ENCODE results near the gene KIF7.

The KIF7 gene

GRCh38 chr15:89654301-89654761 is 936 bp downstream of the KIF7 start:
- Histone ChIP-seq H3F3A (ENCODE audit: insufficient read depth, low read length) (no peaks in the 10 kb centered on the region), H3K27ac (ENCODE audit: low read depth, low read length, poor library complexity, severe bottlenecking) (no peak overlapping the region), H3K9me3 (ENCODE audit: low read length) (no peaks in the 10 kb centered on the region), H3K9ac (ENCODE audit: low read length) (no peak overlapping the region), H3K36me3 (ENCODE audit: insufficient read depth, low read length) (no peaks in the 10 kb centered on the region), H3K79me2 (ENCODE audit: insufficient read depth, low read length) (no peaks in the 10 kb centered on the region), H4K20me1 (ENCODE audit: insufficient read depth, low read length) (no peaks in the 10 kb centered on the region), H3K27me3 (ENCODE audit: insufficient read depth, low read length) (no peaks in the 10 kb centered on the region), H3K4me3 (ENCODE audit: low read depth, low read length, poor library complexity, severe bottlenecking) (no peak overlapping the region), H3K4me1 (ENCODE audit: insufficient read depth, low read length, severe bottlenecking) (no peaks in the 10 kb centered on the region), H3K9me2 (ENCODE audit: low read depth, low read length) (no peaks in the 10 kb centered on the region), H3K4me2 (ENCODE audit: low read length) (no peak overlapping the region; the same call in 1 of the 2 replicates), H2AFZ (ENCODE audit: low read length) (no peak overlapping the region)
- TF ChIP-seq EZH2 (IDR thresholded peaks at IDR 0.05; ENCODE audit: borderline replicate concordance, low read length) (no peak), CTCF (IDR thresholded peaks at IDR 0.05; ENCODE audit: low read length) (no peak)

GRCh38 chr15:89653578-89653977 is 1.7 kb downstream of the KIF7 start:
- Histone ChIP-seq H3F3A (ENCODE audit: insufficient read depth, low read length) (no peaks in the 10 kb centered on the region), H3K4me2 (ENCODE audit: low read length) (no peak overlapping the region), H3K36me3 (ENCODE audit: insufficient read depth, low read length) (no peaks in the 10 kb centered on the region), H3K4me1 (ENCODE audit: insufficient read depth, low read length, severe bottlenecking) (no peaks in the 10 kb centered on the region), H4K20me1 (ENCODE audit: insufficient read depth, low read length) (no peaks in the 10 kb centered on the region), H3K79me2 (ENCODE audit: insufficient read depth, low read length) (no peaks in the 10 kb centered on the region), H3K4me3 (ENCODE audit: low read depth, low read length, poor library complexity, severe bottlenecking) (no peak overlapping the region), H3K27me3 (ENCODE audit: insufficient read depth, low read length) (no peaks in the 10 kb centered on the region), H3K9me2 (ENCODE audit: low read depth, low read length) (no peaks in the 10 kb centered on the region), H2AFZ (ENCODE audit: low read length) (no peak overlapping the region), H3K27ac (ENCODE audit: low read depth, low read length, poor library complexity, severe bottlenecking) (no peak overlapping the region), H3K9me3 (ENCODE audit: low read length) (no peaks in the 10 kb centered on the region), H3K9ac (ENCODE audit: low read length) (no peak overlapping the region)
- TF ChIP-seq CTCF (IDR thresholded peaks at IDR 0.05; ENCODE audit: low read length) = no peak
- no peak for TF ChIP-seq EZH2 (IDR thresholded peaks at IDR 0.05; ENCODE audit: borderline replicate concordance, low read length)

GRCh38 chr15:89652666-89653065 is 2.6 kb downstream of the KIF7 start:
- H3K27ac ChIP-seq (ENCODE audit: low read depth, low read length, poor library complexity, severe bottlenecking) = no peak overlapping the region
- H3K4me2 ChIP-seq (ENCODE audit: low read length) = no peak overlapping the region
- H3K4me1 ChIP-seq (ENCODE audit: insufficient read depth, low read length, severe bottlenecking) = no peaks in the 10 kb centered on the region
- no peak overlapping the region for H2AFZ ChIP-seq (ENCODE audit: low read length)
- H3K36me3 ChIP-seq (ENCODE audit: insufficient read depth, low read length) = no peaks in the 10 kb centered on the region
- H3K4me3 ChIP-seq (ENCODE audit: low read depth, low read length, poor library complexity, severe bottlenecking) = no peak overlapping the region
- no peaks in the 10 kb centered on the region for H3F3A ChIP-seq (ENCODE audit: insufficient read depth, low read length)
- TF ChIP-seq EZH2 (IDR thresholded peaks at IDR 0.05; ENCODE audit: borderline replicate concordance, low read length) (no peak), CTCF (IDR thresholded peaks at IDR 0.05; ENCODE audit: low read length) (no peak)
- no peaks in the 10 kb centered on the region for H3K27me3 ChIP-seq (ENCODE audit: insufficient read depth, low read length)
- no peak overlapping the region for H3K9ac ChIP-seq (ENCODE audit: low read length)
- H4K20me1 ChIP-seq (ENCODE audit: insufficient read depth, low read length) = no peaks in the 10 kb centered on the region
- H3K79me2 ChIP-seq (ENCODE audit: insufficient read depth, low read length) = no peaks in the 10 kb centered on the region
- H3K9me3 ChIP-seq (ENCODE audit: low read length) = no peaks in the 10 kb centered on the region
- H3K9me2 ChIP-seq (ENCODE audit: low read depth, low read length) = no peaks in the 10 kb centered on the region

All from OCI-LY1 (cell line).